ENCODE results near the gene EARS2. TPM values are rescaled to one million over a fixed set of nuclear protein-coding genes. Genes with fewer than 3 reads are reported as not detected.

EARS2 gene
- total RNA-seq, 1 donor from 2014 or later: 21.1 TPM

DNA sequence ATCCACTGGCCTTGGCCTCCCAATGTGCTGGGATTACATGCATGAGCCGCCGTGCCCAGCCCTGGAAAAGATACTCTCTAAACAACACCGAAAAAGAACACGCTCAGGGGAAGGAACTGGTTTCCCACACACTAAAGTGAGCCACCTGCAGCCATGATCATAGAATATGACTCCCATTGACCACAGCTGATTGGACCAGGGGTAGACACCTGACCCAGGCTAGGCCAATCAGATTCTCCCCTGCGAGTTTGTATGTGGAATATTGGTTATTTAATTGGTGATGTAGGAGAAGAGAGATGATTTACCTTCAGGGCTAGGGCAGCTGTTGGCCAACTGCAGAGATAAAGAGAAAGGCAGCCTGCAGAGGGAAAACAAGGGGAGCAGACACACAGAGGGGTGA, 37.9 kb downstream of the EARS2 start:
- TF ChIP-seq, protein P1, sequence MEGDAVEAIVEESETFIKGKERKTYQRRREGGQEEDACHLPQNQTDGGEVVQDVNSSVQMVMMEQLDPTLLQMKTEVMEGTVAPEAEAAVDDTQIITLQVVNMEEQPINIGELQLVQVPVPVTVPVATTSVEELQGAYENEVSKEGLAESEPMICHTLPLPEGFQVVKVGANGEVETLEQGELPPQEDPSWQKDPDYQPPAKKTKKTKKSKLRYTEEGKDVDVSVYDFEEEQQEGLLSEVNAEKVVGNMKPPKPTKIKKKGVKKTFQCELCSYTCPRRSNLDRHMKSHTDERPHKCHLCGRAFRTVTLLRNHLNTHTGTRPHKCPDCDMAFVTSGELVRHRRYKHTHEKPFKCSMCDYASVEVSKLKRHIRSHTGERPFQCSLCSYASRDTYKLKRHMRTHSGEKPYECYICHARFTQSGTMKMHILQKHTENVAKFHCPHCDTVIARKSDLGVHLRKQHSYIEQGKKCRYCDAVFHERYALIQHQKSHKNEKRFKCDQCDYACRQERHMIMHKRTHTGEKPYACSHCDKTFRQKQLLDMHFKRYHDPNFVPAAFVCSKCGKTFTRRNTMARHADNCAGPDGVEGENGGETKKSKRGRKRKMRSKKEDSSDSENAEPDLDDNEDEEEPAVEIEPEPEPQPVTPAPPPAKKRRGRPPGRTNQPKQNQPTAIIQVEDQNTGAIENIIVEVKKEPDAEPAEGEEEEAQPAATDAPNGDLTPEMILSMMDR (IDR thresholded peaks at IDR 0.05; ENCODE audit: borderline replicate concordance): no peak
- no peak for DNase-seq
- H3K4me3 ChIP-seq: no peak overlapping the region
- intact Hi-C loops (cut with micrococcal nuclease): loop anchor here (10.0 kb wide), 1 partner anchor 64 kb away; the partner anchor contains the start of gene COG7
- no peaks in the 10 kb centered on the region for H3K27me3 ChIP-seq (ENCODE audit: low read depth)
- H3K9me3 ChIP-seq (replicated peaks): no peaks in the 10 kb centered on the region
- H3K4me1 ChIP-seq: peaks cover 5% of the 10 kb centered on the region
- peaks cover 39% of the 10 kb centered on the region for H3K36me3 ChIP-seq
- no peak overlapping the region for H3K27ac ChIP-seq (replicated peaks)

DNA sequence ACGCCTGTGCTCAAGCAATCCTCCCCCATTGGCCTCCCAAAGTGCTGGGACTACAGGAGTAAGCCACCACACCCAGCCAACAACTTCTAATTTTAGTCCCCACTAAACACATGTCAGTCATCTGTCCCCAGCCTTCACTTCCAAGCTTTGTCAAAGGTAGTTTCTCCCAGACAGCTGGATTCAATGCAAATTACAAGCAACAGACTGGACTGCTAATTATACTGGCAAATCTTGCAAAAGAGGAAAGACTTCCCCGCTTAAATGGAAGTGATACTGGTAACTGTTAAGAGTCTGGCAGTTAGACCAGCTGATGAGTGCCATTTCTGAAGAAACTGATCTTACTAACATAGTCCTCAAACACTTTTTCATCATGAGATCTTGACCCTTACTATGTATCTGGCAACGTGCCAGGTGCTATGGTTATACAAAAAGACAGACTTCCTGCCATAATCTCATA, 38.7 kb downstream of the EARS2 start:
- Histone ChIP-seq H3K27me3 (ENCODE audit: low read depth) (no peaks in the 10 kb centered on the region), H3K4me1 (peaks cover 5% of the 10 kb centered on the region), H3K4me3 (no peak overlapping the region), H3K36me3 (peaks cover 31% of the 10 kb centered on the region), H3K9me3 (replicated peaks) (no peaks in the 10 kb centered on the region), H3K27ac (replicated peaks) (no peak overlapping the region)
- DNase-seq: no peak
- intact Hi-C loops (cut with micrococcal nuclease): loop anchor here (10.0 kb wide), 1 partner anchor 64 kb away; the partner anchor contains the start of gene COG7
- TF ChIP-seq, protein P1 (IDR thresholded peaks at IDR 0.05; ENCODE audit: borderline replicate concordance): no peak

DNA sequence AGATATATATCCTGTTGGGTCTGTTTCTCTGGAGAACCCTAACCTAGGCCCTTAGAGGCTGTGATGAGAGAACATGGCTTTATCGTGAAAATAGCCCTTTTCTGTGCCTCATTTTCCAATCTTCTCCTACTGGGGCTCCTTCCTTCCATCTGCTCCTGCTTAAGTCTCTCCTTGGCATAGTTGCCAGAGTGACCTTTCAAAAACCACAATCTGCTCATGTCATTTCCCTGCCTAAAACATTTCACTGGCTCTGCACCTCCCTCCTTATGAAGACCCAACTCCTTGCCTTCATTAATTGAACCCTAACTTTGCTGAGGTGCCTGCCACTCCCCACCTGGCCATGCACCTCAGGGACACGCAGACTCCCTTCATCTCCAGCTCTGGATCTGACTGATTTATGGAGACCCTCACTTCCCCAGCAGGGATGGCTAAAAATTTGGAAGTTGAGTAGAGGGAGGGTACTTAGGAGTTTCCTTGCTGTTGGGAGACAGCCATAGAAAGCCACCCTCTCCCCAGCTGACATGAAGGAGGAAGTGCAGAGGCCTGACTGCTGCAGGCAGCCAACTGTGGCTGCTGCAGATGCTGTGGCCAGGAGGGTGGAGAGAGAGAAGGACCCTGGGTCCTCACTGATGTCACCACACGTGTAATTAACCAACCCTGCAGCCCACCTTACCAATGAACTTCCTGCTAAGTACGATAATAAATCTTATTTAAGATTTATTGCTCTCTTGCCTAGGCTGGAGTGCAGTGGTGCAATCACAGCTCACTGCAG, 40.6 kb downstream of the EARS2 start:
- Histone ChIP-seq H3K9me3 (replicated peaks) (no peaks in the 10 kb centered on the region), H3K36me3 (peaks cover 16% of the 10 kb centered on the region), H3K27ac (replicated peaks) (no peak overlapping the region), H3K4me3 (no peak overlapping the region), H3K4me1 (peaks cover 5% of the 10 kb centered on the region), H3K27me3 (ENCODE audit: low read depth) (no peaks in the 10 kb centered on the region)
- no peak for DNase-seq
- intact Hi-C loops (cut with micrococcal nuclease): loop anchor here (10.0 kb wide), 1 partner anchor 62 kb away; the partner anchor contains the start of gene COG7
- TF ChIP-seq, protein P1 (IDR thresholded peaks at IDR 0.05; ENCODE audit: borderline replicate concordance): no peak

DNA sequence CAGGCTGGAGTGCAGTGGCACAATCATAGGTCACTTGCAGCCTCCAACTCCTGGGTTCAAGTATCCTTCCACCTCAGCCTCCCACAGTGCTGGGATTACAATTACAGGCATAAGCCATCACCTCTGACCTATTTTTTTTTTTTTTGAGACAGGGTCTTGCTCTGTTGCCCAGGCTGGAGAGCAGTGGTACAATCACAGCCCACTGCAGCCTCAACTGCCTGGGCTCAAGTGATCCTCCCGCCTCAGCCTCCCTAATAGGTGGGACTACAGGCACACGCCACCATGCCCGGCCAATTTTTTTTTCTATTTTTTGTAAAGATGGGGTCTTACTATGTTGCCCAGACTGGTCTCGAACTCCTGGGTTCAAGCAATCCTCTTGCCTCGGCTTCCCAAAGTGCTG, 41.3 kb downstream of the EARS2 start:
- H3K4me1 ChIP-seq: peaks cover 11% of the 10 kb centered on the region
- no peaks in the 10 kb centered on the region for H3K27me3 ChIP-seq (ENCODE audit: low read depth)
- DNase-seq: no peak
- H3K9me3 ChIP-seq (replicated peaks): no peaks in the 10 kb centered on the region
- H3K4me3 ChIP-seq: no peak overlapping the region
- H3K27ac ChIP-seq (replicated peaks): no peak overlapping the region
- peaks cover 15% of the 10 kb centered on the region for H3K36me3 ChIP-seq
- intact Hi-C loops (cut with micrococcal nuclease): loop anchor here (10.0 kb wide), 1 partner anchor 61 kb away; the partner anchor contains the start of gene COG7
- TF ChIP-seq, protein P1 (IDR thresholded peaks at IDR 0.05; ENCODE audit: borderline replicate concordance): no peak

DNA sequence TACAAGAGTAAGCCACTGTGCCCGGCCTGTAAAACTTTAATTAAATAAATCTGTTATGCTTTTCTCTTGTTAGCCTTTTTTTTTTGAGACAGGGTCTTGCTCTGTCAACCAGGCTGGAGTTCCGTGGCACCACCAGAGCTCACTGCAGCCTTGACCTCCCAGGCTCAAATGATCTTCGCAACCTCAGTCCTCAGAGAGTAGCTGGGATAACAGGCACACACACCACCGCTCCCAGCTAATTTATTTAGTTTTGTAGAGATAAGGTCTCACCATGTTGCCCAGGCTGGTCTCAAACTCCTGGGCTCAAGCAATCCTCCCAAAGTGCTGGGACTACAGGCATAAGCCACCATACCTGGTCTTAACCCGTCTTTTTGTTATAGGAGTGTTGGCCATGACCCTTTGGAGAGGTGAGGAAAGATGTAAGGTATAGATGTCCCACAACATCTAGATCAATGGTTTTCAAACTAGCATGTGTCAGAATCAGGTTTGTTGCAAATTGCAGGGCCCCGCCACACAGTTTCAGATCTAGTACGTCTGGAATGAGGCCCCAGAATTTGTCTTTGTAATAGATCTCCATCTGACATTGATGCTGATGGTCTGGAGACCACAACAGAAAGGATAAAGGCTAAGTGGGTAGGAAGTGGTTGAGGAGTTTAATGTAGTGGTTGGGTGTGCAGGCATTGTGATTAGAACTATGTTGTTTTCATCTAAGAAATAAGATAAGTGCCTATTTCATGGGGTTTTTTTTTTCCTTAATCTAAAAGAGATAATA, 42.6 kb downstream of the EARS2 start:
- intact Hi-C loops (cut with micrococcal nuclease): loop anchor here (10.0 kb wide), 1 partner anchor 60 kb away; the partner anchor contains the start of gene COG7

More for the DNA sequence above, 42.6 kb downstream of the EARS2 start:
- no peaks in the 10 kb centered on the region for H3K9me3 ChIP-seq (replicated peaks)
- no peaks in the 10 kb centered on the region for H3K27me3 ChIP-seq (ENCODE audit: low read depth)
- DNase-seq: no peak
- H3K36me3 ChIP-seq: peaks cover 5% of the 10 kb centered on the region
- no peak overlapping the region for H3K27ac ChIP-seq (replicated peaks)
- no peak overlapping the region for H3K4me3 ChIP-seq
- TF ChIP-seq, protein P1 (IDR thresholded peaks at IDR 0.05; ENCODE audit: borderline replicate concordance): no peak
- peaks cover 23% of the 10 kb centered on the region for H3K4me1 ChIP-seq

Data from left ventricle myocardium inferior (tissue), 1 donor.